Measurements from ENCODE around the gene PCDHGA2.
"Not testable (repeated sequence)": the region's sequence is repeated elsewhere in the genome, so short reads cannot be mapped to it uniquely, and the experiment has no call there.

PCDHGA2 gene

DNA sequence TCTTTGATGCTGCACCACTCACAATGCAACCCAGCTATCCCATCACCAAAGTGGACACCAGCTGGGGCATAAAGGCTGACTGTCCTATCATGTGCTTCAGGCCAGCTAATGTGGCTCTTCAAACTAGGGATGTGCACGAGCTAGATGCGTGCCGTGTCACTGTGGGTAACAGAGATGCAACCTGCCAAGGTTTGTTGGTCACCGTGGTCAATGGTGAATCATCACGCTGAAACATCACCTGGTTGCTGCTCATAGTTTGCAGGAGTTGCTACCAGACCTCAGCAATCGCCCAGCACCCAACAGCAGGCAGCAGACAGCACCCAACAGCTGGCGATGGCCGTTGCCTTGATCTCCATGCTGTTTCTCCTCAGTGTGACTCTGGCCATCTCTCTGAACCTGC is 10.3 kb upstream of the PCDHGA2 start:
- H3K4me2 ChIP-seq (ENCODE audit: low read length): no peak overlapping the region
- peaks cover 3% of the 10 kb centered on the region; the same call in 1 of the 2 replicates for H3K4me1 ChIP-seq (ENCODE audit: low read length)

DNA sequence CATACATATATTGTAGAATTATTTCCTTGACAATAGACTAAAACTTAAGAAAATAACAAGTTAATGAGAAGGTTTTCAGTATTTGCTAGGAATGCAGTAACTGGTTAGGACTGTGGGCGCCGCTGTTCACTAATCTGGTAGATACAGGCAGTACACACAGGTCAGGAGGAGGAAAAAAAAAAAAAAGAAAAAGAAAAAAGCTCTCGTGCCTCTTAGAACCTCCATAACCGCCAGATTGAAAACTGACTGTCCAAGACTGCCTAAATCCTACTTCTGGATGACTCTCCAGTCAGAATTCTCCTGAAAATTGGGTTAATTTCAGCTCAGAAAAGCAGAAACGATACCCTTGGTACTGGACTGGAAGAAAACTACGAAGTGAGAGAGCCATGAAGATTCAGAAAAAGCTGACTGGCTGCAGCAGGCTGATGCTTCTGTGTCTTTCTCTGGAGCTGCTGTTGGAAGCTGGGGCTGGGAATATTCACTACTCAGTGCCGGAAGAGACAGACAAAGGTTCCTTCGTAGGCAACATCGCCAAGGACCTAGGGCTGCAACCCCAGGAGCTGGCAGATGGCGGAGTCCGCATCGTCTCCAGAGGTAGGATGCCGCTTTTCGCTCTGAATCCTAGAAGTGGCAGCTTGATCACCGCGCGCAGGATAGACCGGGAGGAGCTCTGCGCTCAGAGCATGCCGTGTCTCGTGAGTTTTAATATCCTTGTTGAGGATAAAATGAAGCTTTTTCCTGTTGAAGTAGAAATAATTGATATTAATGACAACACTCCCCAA is 8.1 kb upstream of the PCDHGA2 start, which contains the start of gene PCDHGA1:
TSS of gene PCDHGA1 (plus strand) at position 216 of the 782 bp plus-strand sequence.
- no peak within 1 kb of the TSS for H2AFZ ChIP-seq (ENCODE audit: low read depth, low read length)
- no peak within 1 kb of the TSS for H3K4me3 ChIP-seq (ENCODE audit: low read length)
- no peak within 1 kb of the TSS for H3K27ac ChIP-seq (ENCODE audit: low read length)
- H3K4me2 ChIP-seq (ENCODE audit: low read length): no peak within 1 kb of the TSS
- no peaks in the 10 kb centered on the region for H3K36me3 ChIP-seq (replicated peaks; ENCODE audit: low read depth, low read length)
- H3K4me1 ChIP-seq (ENCODE audit: low read length): peaks cover 3% of the 10 kb centered on the region; the same call in 1 of the 2 replicates
- H3K9ac ChIP-seq (ENCODE audit: low read length): no peak within 1 kb of the TSS
- no peaks in the 10 kb centered on the region for H3K27me3 ChIP-seq (ENCODE audit: low read depth, low read length)
- no peak for TF ChIP-seq EZH2phosphoT487 (IDR thresholded peaks at IDR 0.05; ENCODE audit: low read depth)
- TF ChIP-seq, protein P1, sequence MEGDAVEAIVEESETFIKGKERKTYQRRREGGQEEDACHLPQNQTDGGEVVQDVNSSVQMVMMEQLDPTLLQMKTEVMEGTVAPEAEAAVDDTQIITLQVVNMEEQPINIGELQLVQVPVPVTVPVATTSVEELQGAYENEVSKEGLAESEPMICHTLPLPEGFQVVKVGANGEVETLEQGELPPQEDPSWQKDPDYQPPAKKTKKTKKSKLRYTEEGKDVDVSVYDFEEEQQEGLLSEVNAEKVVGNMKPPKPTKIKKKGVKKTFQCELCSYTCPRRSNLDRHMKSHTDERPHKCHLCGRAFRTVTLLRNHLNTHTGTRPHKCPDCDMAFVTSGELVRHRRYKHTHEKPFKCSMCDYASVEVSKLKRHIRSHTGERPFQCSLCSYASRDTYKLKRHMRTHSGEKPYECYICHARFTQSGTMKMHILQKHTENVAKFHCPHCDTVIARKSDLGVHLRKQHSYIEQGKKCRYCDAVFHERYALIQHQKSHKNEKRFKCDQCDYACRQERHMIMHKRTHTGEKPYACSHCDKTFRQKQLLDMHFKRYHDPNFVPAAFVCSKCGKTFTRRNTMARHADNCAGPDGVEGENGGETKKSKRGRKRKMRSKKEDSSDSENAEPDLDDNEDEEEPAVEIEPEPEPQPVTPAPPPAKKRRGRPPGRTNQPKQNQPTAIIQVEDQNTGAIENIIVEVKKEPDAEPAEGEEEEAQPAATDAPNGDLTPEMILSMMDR (IDR thresholded peaks at IDR 0.05; ENCODE audit: low read depth, low read length): no peak
- H3K9me3 ChIP-seq (ENCODE audit: insufficient read depth, low read length): no peaks in the 10 kb centered on the region
- H3K79me2 ChIP-seq (ENCODE audit: low read length): no peaks in the 10 kb centered on the region
- no peaks in the 10 kb centered on the region for H4K20me1 ChIP-seq (ENCODE audit: insufficient read depth, low read length)

More for the DNA sequence above, 10.3 kb upstream of the PCDHGA2 start:
- Histone ChIP-seq H3K27me3 (ENCODE audit: low read depth, low read length) (no peaks in the 10 kb centered on the region), H2AFZ (ENCODE audit: low read depth, low read length) (no peak overlapping the region), H3K4me3 (ENCODE audit: low read length) (no peak overlapping the region), H3K36me3 (replicated peaks; ENCODE audit: low read depth, low read length) (no peaks in the 10 kb centered on the region), H3K9me3 (ENCODE audit: insufficient read depth, low read length) (no peaks in the 10 kb centered on the region), H3K9ac (ENCODE audit: low read length) (no peak overlapping the region), H4K20me1 (ENCODE audit: insufficient read depth, low read length) (no peaks in the 10 kb centered on the region), H3K79me2 (ENCODE audit: low read length) (no peaks in the 10 kb centered on the region), H3K27ac (ENCODE audit: low read length) (no peak overlapping the region)
- TF ChIP-seq, protein P1 (IDR thresholded peaks at IDR 0.05; ENCODE audit: low read depth, low read length): no peak
- no peak for TF ChIP-seq EZH2phosphoT487 (IDR thresholded peaks at IDR 0.05; ENCODE audit: low read depth)

DNA sequence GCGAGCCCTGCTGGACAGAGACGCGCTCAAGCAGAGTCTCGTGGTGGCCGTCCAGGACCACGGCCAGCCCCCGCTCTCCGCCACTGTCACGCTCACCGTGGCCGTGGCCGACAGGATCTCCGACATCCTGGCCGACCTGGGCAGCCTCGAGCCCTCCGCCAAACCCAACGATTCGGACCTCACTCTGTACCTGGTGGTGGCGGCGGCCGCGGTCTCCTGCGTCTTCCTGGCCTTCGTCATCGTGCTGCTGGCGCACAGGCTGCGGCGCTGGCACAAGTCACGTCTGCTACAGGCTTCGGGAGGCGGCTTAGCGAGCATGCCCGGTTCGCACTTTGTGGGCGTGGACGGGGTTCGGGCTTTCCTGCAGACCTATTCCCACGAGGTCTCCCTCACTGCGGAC is 6.0 kb upstream of the PCDHGA2 start:
- not testable (repeated sequence) for H4K20me1 ChIP-seq (ENCODE audit: insufficient read depth, low read length); H3K9me3 ChIP-seq (ENCODE audit: insufficient read depth, low read length); H3K4me1 ChIP-seq (ENCODE audit: low read length); H2AFZ ChIP-seq (ENCODE audit: low read depth, low read length); H3K4me2 ChIP-seq (ENCODE audit: low read length); H3K79me2 ChIP-seq (ENCODE audit: low read length); H3K4me3 ChIP-seq (ENCODE audit: low read length); H3K9ac ChIP-seq (ENCODE audit: low read length); H3K27me3 ChIP-seq (ENCODE audit: low read depth, low read length); H3K27ac ChIP-seq (ENCODE audit: low read length); H3K36me3 ChIP-seq (replicated peaks; ENCODE audit: low read depth, low read length)

DNA sequence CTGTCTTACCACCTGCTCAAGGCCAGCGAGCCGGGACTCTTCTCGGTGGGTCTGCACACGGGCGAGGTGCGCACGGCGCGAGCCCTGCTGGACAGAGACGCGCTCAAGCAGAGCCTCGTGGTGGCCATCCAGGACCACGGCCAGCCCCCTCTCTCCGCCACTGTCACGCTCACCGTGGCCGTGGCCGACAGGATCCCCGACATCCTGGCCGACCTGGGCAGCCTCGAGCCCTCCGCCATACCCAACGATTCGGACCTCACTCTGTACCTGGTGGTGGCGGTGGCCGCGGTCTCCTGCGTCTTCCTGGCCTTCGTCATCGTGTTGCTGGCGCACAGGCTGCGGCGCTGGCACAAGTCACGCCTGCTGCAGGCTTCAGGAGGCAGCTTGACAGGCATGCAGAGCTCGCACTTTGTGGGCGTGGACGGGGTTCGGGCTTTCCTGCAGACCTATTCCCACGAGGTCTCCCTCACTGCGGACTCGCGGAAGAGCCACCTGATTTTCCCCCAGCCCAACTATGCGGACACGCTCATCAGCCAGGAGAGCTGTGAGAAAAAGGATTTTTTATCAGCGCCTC is 2.3 kb downstream of the PCDHGA2 start:
- not testable (repeated sequence) for H3K79me2 ChIP-seq (ENCODE audit: low read length); H3K36me3 ChIP-seq (replicated peaks; ENCODE audit: low read depth, low read length); H3K27ac ChIP-seq (ENCODE audit: low read length); H3K4me1 ChIP-seq (ENCODE audit: low read length); H2AFZ ChIP-seq (ENCODE audit: low read depth, low read length); H3K4me3 ChIP-seq (ENCODE audit: low read length); H3K9me3 ChIP-seq (ENCODE audit: insufficient read depth, low read length); H3K27me3 ChIP-seq (ENCODE audit: low read depth, low read length); H4K20me1 ChIP-seq (ENCODE audit: insufficient read depth, low read length); H3K4me2 ChIP-seq (ENCODE audit: low read length); H3K9ac ChIP-seq (ENCODE audit: low read length)

DNA sequence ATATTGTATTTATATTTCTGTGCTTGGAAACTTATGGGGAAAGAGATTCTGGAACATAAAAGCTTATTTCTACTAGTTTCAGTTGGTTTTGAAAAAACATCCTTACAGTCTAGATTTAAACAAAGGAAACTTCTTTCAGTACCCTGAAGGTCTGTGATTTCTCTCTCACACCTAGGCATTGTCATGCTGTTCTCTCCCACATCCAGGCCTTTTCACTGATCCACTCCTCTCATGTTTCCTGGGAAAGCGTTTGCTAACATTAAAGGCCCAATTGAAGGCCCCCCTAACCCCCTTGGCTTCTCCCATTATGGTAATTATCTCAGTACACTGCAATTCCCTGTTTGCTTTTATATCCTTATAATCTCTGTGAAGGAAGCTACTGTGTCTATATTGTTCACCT is 4.2 kb downstream of the PCDHGA2 start:
- H3K4me3 ChIP-seq (ENCODE audit: low read length): no peak overlapping the region
- H3K36me3 ChIP-seq (replicated peaks; ENCODE audit: low read depth, low read length): no peaks in the 10 kb centered on the region
- H2AFZ ChIP-seq (ENCODE audit: low read depth, low read length): no peak overlapping the region
- TF ChIP-seq EZH2phosphoT487 (IDR thresholded peaks at IDR 0.05; ENCODE audit: low read depth): no peak
- TF ChIP-seq, protein P1 (IDR thresholded peaks at IDR 0.05; ENCODE audit: low read depth, low read length): no peak
- H3K4me1 ChIP-seq (ENCODE audit: low read length): no peaks in the 10 kb centered on the region
- no peaks in the 10 kb centered on the region for H4K20me1 ChIP-seq (ENCODE audit: insufficient read depth, low read length)
- no peak overlapping the region for H3K9ac ChIP-seq (ENCODE audit: low read length)
- no peaks in the 10 kb centered on the region for H3K79me2 ChIP-seq (ENCODE audit: low read length)
- no peaks in the 10 kb centered on the region for H3K27me3 ChIP-seq (ENCODE audit: low read depth, low read length)
- no peak overlapping the region for H3K4me2 ChIP-seq (ENCODE audit: low read length)
- H3K27ac ChIP-seq (ENCODE audit: low read length): no peak overlapping the region
- H3K9me3 ChIP-seq (ENCODE audit: insufficient read depth, low read length): no peaks in the 10 kb centered on the region
